ENCODE data around the gene BTG3.
A peak's percentile ranks its signal among the peaks of the same experiment; 100 is the strongest.

The BTG3 gene

DNA sequence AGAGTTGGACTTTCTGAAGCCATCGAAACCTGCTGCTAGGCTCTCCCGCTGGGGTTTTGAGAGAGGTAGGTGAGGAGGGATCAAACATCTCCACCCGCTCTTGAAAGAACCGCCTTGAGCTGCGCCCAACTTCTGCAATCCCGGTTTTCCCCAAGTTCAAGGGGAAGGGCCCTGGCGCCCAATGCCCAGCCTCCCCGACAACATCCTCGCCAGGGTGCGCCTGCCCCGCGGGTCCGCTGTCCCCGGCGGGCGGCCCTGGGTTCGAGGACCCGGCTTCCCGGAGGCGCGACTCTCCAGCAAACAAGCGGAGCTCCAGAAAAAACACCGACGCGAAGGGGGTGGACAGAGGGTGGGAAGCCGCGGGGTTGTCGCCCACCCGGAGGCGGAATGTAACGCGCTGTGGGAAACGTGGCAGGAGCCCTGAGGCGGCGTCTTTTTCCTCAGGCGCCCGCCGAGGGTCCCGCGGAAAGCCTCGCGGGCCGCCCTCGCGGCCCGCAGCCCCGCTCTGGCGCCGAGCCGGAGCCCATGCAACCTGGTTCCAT lies 607 bp downstream of the BTG3 start:
- in situ Hi-C loops (cut with MboI; ENCODE audit: low sequenced_read_pairs), result no loop called here
- H3K4me3 ChIP-seq, result peak overlapping the region; percentile 91
- H3K4me1 ChIP-seq, result peaks cover 8% of the 10 kb centered on the region
- H3K9me3 ChIP-seq, result no peaks in the 10 kb centered on the region
- H3K36me3 ChIP-seq (replicated peaks), result peaks cover 25% of the 10 kb centered on the region
- peak in 1 of 2 experiments; percentile 33 for DNase-seq (ENCODE audit: low spot score in 2 of 2)
- H3K27me3 ChIP-seq (ENCODE audit: low read depth), result no peaks in the 10 kb centered on the region

DNA sequence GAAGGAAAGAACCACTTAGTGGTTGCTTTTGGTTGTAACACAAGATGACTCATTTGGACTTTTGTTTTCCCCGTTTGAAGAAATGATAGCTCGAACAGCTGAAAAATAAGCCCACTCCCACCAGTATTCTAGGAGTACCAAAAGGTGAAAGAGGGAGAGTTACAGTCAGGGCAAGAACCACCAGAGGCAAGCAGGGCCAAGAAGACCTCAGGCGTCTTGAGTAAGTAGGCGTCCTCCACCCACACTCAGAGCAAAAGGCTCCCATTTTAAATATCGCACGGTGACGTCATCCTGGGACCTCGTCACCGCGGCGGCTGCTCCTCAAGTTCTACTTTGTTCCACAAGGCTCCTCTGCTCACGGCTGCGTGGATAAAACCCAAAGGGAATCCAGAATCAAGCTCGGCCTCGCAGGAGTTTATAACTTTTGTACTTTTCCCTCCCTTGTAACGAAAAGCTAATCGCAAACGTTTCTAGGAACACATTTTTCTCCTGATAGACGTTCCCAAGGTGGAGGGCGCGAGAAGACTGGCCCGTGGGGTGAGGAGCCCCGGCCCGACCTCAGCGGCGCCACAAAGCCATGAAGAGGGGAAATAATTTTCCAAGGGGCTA lies 1.2 kb downstream of the BTG3 start:
- H3K4me1 ChIP-seq, result peaks cover 8% of the 10 kb centered on the region
- peak; percentile 78 to 82 for DNase-seq (ENCODE audit: low spot score in 2 of 2)
- H3K9me3 ChIP-seq, result no peaks in the 10 kb centered on the region
- in situ Hi-C loops (cut with MboI; ENCODE audit: low sequenced_read_pairs), result no loop called here
- no peaks in the 10 kb centered on the region for H3K27me3 ChIP-seq (ENCODE audit: low read depth)
- peaks cover 28% of the 10 kb centered on the region for H3K36me3 ChIP-seq (replicated peaks)
- H3K4me3 ChIP-seq, result peak overlapping the region; percentile 91

DNA sequence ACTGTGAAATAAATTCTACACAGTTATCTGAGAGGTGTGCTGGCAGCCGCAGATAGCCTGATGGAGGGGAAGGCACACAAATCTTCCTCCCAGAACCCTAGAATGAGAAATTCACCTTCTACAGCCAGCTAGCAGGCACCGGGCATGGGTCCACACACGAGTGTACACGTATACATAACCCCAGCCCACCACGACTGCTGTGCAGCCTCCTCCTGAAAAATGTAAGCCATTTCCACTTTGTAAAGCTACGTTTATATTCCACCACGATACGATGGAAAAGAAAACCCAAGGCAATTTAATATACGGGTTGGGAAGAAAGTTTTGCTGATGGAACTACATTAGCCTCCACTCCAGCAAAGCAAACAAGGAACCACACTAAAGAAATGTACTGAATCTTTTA lies 1.8 kb downstream of the BTG3 start:
- Histone ChIP-seq H3K36me3 (replicated peaks) (peaks cover 35% of the 10 kb centered on the region), H3K4me3 (peak overlapping the region; percentile 91), H3K27me3 (ENCODE audit: low read depth) (no peaks in the 10 kb centered on the region), H3K4me1 (peaks cover 8% of the 10 kb centered on the region), H3K9me3 (no peaks in the 10 kb centered on the region)
- peak in 1 of 2 experiments; percentile 21 for DNase-seq (ENCODE audit: low spot score in 2 of 2)
- in situ Hi-C loops (cut with MboI; ENCODE audit: low sequenced_read_pairs), result no loop called here

- H3K9me3 ChIP-seq, result no peaks in the 10 kb centered on the region
- no peak for DNase-seq (ENCODE audit: low spot score in 2 of 2)
- no peak overlapping the region for H3K4me3 ChIP-seq
- in situ Hi-C loops (cut with MboI; ENCODE audit: low sequenced_read_pairs), result no loop called here
- H3K4me1 ChIP-seq, result peaks cover 8% of the 10 kb centered on the region
- H3K27me3 ChIP-seq (ENCODE audit: low read depth), result no peaks in the 10 kb centered on the region
- peaks cover 47% of the 10 kb centered on the region for H3K36me3 ChIP-seq (replicated peaks)
Measured at GRCh38 chr21:17609681-17610080, 3.0 kb downstream of the BTG3 start.

- Histone ChIP-seq H3K4me1 (peaks cover 6% of the 10 kb centered on the region), H3K27me3 (ENCODE audit: low read depth) (no peaks in the 10 kb centered on the region), H3K36me3 (replicated peaks) (peaks cover 67% of the 10 kb centered on the region), H3K9me3 (no peaks in the 10 kb centered on the region), H3K4me3 (no peak overlapping the region)
- peak in 1 of 2 experiments; percentile 19 for DNase-seq (ENCODE audit: low spot score in 2 of 2)
- in situ Hi-C loops (cut with MboI; ENCODE audit: low sequenced_read_pairs), result no loop called here
Measured at GRCh38 chr21:17607684-17608083, 5.0 kb downstream of the BTG3 start.

DNA sequence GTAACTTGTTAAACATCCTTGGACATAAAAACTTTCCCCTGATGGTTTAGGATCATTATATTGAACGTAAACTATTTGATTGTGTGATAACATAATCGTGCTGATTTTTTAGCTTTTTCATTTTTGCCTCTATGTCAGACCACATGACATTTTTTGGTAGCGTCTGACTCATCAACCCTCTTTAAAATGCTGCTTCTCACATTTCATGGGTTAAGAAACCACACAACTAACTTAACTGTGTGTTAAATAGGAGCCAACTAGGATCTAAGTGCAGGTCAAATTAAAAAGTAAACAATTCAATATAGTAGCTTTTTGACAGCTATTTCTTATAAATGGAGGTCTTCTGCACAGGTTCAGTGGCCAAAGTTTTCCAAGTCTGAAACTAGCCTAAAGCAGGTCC lies 9.8 kb downstream of the BTG3 start:
- no peak for DNase-seq (ENCODE audit: low spot score in 2 of 2)
- no peak overlapping the region for H3K4me3 ChIP-seq
- in situ Hi-C loops (cut with MboI; ENCODE audit: low sequenced_read_pairs), result no loop called here
- no peaks in the 10 kb centered on the region for H3K4me1 ChIP-seq
- no peaks in the 10 kb centered on the region for H3K9me3 ChIP-seq
- H3K36me3 ChIP-seq (replicated peaks), result peaks cover 89% of the 10 kb centered on the region
- H3K27me3 ChIP-seq (ENCODE audit: low read depth), result no peaks in the 10 kb centered on the region

- no peak for DNase-seq (ENCODE audit: low spot score in 2 of 2)
- no peak overlapping the region for H3K4me3 ChIP-seq
- no peaks in the 10 kb centered on the region for H3K9me3 ChIP-seq
- in situ Hi-C loops (cut with MboI; ENCODE audit: low sequenced_read_pairs), result no loop called here
- no peaks in the 10 kb centered on the region for H3K4me1 ChIP-seq
- peaks cover 92% of the 10 kb centered on the region for H3K36me3 ChIP-seq (replicated peaks)
- H3K27me3 ChIP-seq (ENCODE audit: low read depth), result no peaks in the 10 kb centered on the region
Measured at GRCh38 chr21:17598437-17598836, 14.3 kb downstream of the BTG3 start.

DNA sequence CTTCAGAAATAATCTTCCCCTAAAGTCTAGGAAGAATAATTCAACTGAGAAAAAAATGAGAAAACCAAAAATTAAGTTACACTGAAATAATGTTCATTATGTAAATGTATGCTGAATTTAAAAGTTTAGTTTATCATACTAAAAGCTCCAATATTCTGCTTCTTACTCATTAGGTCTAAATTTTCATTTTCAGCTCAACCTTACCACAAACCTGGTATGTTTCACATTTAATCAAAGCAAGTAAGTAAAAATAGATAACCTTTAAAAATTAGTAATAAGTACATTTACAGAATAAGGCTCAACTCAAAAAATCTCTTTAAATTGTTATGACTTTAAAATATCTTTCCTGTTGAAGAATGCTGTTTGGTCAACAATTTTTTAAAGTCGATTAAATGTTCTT lies 15.0 kb downstream of the BTG3 start:
- no peaks in the 10 kb centered on the region for H3K9me3 ChIP-seq
- no peaks in the 10 kb centered on the region for H3K4me1 ChIP-seq
- H3K36me3 ChIP-seq (replicated peaks), result peaks cover 92% of the 10 kb centered on the region
- no peak for DNase-seq (ENCODE audit: low spot score in 2 of 2)
- in situ Hi-C loops (cut with MboI; ENCODE audit: low sequenced_read_pairs), result no loop called here
- H3K4me3 ChIP-seq, result no peak overlapping the region
- H3K27me3 ChIP-seq (ENCODE audit: low read depth), result no peaks in the 10 kb centered on the region

DNA sequence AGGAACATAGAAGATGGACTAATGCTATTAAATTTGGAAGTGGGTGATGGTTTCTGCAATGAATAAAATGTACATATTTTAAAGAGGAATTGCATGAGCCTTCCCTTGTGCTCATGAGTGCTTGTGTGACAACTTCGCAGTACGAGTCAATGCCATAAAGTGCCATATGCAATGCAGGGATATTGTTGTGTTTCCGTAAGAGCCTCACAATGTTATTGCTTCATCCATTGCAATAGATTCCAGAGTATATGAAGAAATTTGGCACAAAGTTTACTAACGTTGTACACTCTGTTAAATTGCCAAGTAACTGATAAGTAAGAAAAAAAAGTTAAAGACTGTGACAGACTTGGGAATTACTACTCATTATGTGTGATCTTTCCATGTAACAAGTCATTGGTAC lies 22.3 kb downstream of the BTG3 start:
- in situ Hi-C loops (cut with MboI; ENCODE audit: low sequenced_read_pairs), result no loop called here
- peaks cover 37% of the 10 kb centered on the region for H3K36me3 ChIP-seq (replicated peaks)
- H3K9me3 ChIP-seq, result no peaks in the 10 kb centered on the region
- H3K4me3 ChIP-seq, result no peak overlapping the region
- DNase-seq (ENCODE audit: low spot score in 2 of 2), result no peak
- no peaks in the 10 kb centered on the region for H3K4me1 ChIP-seq
- H3K27me3 ChIP-seq (ENCODE audit: low read depth), result no peaks in the 10 kb centered on the region

DNA sequence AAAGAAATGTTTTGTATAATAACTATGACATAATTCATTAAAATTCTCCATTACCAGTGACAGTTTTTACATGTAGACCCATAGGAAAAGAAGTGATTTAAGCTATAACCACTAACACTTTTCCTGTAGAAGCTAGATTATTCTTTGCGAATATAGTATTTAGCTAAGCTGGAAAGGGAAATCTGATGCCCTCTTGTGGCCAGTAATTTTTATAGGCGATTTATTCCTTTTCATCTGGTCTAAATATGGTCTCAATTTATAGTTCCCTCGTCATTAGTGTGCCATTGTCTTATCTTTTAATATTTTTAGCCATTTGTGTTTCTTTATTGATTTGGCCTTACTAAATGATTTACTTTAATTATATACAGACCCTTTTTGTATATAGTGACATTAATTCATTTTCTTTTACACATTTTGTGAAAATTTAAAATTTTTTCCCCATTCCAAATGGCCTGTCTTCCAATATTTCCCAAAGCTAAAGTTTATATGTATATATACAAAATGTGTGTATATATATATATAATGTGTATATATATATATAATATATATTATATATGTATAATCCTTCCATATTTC lies 26.7 kb downstream of the BTG3 start:
- peak; percentile 38 to 65 for DNase-seq (ENCODE audit: low spot score in 2 of 2)
- no peak overlapping the region for H3K4me3 ChIP-seq
- H3K9me3 ChIP-seq, result no peaks in the 10 kb centered on the region
- H3K27me3 ChIP-seq (ENCODE audit: low read depth), result no peaks in the 10 kb centered on the region
- no peaks in the 10 kb centered on the region for H3K36me3 ChIP-seq (replicated peaks)
- H3K4me1 ChIP-seq, result no peaks in the 10 kb centered on the region
- in situ Hi-C loops (cut with MboI; ENCODE audit: low sequenced_read_pairs), result loop anchor here (10.0 kb wide), 1 partner anchor 201 kb away; no protein-coding TSS in a partner anchor

DNA sequence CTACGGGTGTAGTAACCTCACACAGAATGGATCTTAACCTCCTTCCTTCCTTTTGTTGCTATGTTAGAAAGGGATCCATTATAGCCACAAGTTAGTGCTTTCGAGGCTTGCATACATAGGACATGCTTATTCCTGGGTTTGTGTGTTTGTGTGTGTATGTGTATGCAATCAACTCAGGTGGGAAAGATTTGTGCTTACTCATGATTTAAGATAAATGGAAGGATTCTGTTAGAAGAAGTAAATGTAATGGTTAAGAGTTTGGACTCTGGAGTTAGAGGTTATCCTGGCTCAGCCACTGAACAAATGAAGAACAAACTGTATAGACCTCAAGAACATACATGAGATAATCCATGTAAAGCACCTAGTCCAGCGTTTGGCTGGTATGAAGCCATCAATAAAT lies 28.8 kb downstream of the BTG3 start:
- no peak for DNase-seq (ENCODE audit: low spot score in 2 of 2)
- Histone ChIP-seq H3K27me3 (ENCODE audit: low read depth) (no peaks in the 10 kb centered on the region), H3K4me1 (no peaks in the 10 kb centered on the region), H3K9me3 (no peaks in the 10 kb centered on the region), H3K36me3 (replicated peaks) (no peaks in the 10 kb centered on the region), H3K4me3 (no peak overlapping the region)
- in situ Hi-C loops (cut with MboI; ENCODE audit: low sequenced_read_pairs), result loop anchor here (10.0 kb wide), 1 partner anchor 199 kb away; no protein-coding TSS in a partner anchor

GRCh38 chr21:17580319-17580718 lies 32.4 kb downstream of the BTG3 start:
- Histone ChIP-seq H3K4me3 (no peak overlapping the region), H3K27me3 (ENCODE audit: low read depth) (no peaks in the 10 kb centered on the region), H3K36me3 (replicated peaks) (no peaks in the 10 kb centered on the region), H3K9me3 (no peaks in the 10 kb centered on the region), H3K4me1 (no peaks in the 10 kb centered on the region)
- no peak for DNase-seq (ENCODE audit: low spot score in 2 of 2)
- in situ Hi-C loops (cut with MboI; ENCODE audit: low sequenced_read_pairs), result loop anchor here (10.0 kb wide), 1 partner anchor 196 kb away; no protein-coding TSS in a partner anchor

GRCh38 chr21:17578876-17579275 lies 33.8 kb downstream of the BTG3 start:
- Histone ChIP-seq H3K4me1 (no peaks in the 10 kb centered on the region), H3K27me3 (ENCODE audit: low read depth) (no peaks in the 10 kb centered on the region), H3K9me3 (no peaks in the 10 kb centered on the region), H3K4me3 (no peak overlapping the region), H3K36me3 (replicated peaks) (no peaks in the 10 kb centered on the region)
- in situ Hi-C loops (cut with MboI; ENCODE audit: low sequenced_read_pairs), result no loop called here
- DNase-seq (ENCODE audit: low spot score in 2 of 2), result no peak

DNA sequence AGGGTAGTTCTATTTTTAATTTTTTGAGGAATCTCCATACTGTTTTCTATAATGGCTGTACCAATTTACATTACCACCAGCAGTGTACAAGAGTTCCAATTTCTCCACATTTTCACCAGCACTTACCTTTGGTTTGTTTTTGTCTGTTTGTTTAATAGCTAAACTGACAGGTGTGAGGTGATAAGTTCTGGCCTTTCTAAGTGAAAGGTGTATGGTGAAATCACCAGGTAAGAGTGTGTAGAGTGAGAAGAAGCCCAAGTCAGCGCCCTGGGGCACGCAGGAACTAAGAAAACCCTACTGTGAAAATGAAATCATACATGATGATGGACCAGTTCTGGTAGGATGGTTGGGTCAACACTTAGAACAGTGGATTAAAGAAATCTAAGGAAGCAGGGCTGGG lies 34.5 kb downstream of the BTG3 start:
- H3K36me3 ChIP-seq (replicated peaks), result no peaks in the 10 kb centered on the region
- no peaks in the 10 kb centered on the region for H3K4me1 ChIP-seq
- no peak overlapping the region for H3K4me3 ChIP-seq
- in situ Hi-C loops (cut with MboI; ENCODE audit: low sequenced_read_pairs), result no loop called here
- no peaks in the 10 kb centered on the region for H3K9me3 ChIP-seq
- no peak for DNase-seq (ENCODE audit: low spot score in 2 of 2)
- H3K27me3 ChIP-seq (ENCODE audit: low read depth), result no peaks in the 10 kb centered on the region

Data from HAP-1 (cell line).